Hepatocyte (in vitro differentiated cells): Measurements from ENCODE around the gene CSNK1G3.

ENCODE experiments used
- CTCF ChIP-seq: fragments of 200-600 bp; sonication (generic); IDR thresholded peaks from 2 replicates; pipeline ENCODE4 v1.5.1; 2016; ENCODE audit warnings: antibody characterized with exemption, mild to moderate bottlenecking; ENCODE audit not compliant: poor library complexity
- EZH2 ChIP-seq: fragments of 200-600 bp; sonication (generic); IDR thresholded peaks from 2 replicates; pipeline ENCODE4 v1.6.1; 2016; ENCODE audit warnings: antibody characterized with exemption, mild to moderate bottlenecking, borderline replicate concordance
- EZH2phosphoT487 ChIP-seq: fragments of 200-600 bp; sonication (generic); IDR thresholded peaks from one replicate; pipeline ENCODE4 v1.6.1; 2018; ENCODE audit warnings: antibody characterized with exemption, mild to moderate bottlenecking, low read depth, moderate library complexity; ENCODE audit not compliant: unreplicated experiment, severe bottlenecking

- TF ChIP-seq CTCF (no peak), EZH2 (no peak), EZH2phosphoT487 (no peak)
Observed at GRCh38 chr5:123571927-123572326, 60.0 kb downstream of the CSNK1G3 start.
